Measurements from ENCODE around the gene RPTOR.

- TF ChIP-seq EZH2 (IDR thresholded peaks at IDR 0.05; ENCODE audit: insufficient read depth, poor library complexity, severe bottlenecking) (no peak), EZH2phosphoT487 (IDR thresholded peaks at IDR 0.05; ENCODE audit: insufficient read depth, low read depth) (no peak)
Measured at GRCh38 chr17:80704381-80704819, 159.8 kb downstream of the RPTOR start.
